Body of pancreas (tissue), 4 donors: ENCODE data around the gene CADPS. TPM values are rescaled to one million over a fixed set of nuclear protein-coding genes. Genes with fewer than 3 reads are reported as not detected.

Experiments used
- ATAC-seq: fragments of 150-250 bp; one replicate; pipeline ENCODE4 v1.9.1; 2016
- DNase-seq, 4 donors: peaks; one replicate each; pipeline ENCODE4 v3.0.0-alpha.2; 2019
- H3K27ac ChIP-seq, 4 donors: fragments of 200-600 bp; sonication (generic); 1 replicate in 3 of 4; 2 replicates in 1 of 4; pipeline versions ENCODE4 v1.5.1 to v1.6.1; 2016 to 2019; ENCODE audit warnings: mild to moderate bottlenecking in 1 of 4, mixed read lengths in 1 of 4, moderate library complexity in 1 of 4
- H3K27me3 ChIP-seq, 2 donors: fragments of 200-600 bp; sonication (generic); one replicate each; pipeline ENCODE4 v1.6.0; 2016; ENCODE audit warnings: mild to moderate bottlenecking in 1 of 2
- H3K36me3 ChIP-seq, 2 donors: fragments of 200-600 bp; sonication (generic); replicated peaks in 1 of 2; 2 replicates each; pipeline ENCODE4 v1.5.1; 2016; ENCODE audit warnings: low read depth in 2 of 2; ENCODE audit not compliant: insufficient read depth in 1 of 2
- H3K4me1 ChIP-seq: fragments of 200-600 bp; sonication (generic); one replicate; pipeline ENCODE4 v1.6.0; 2016
- H3K4me3 ChIP-seq, 2 donors: fragments of 200-600 bp; sonication (generic); 1 replicate in 1 of 2; 2 replicates in 1 of 2; pipeline ENCODE4 v1.5.1; 2016 to 2019
- H3K9me3 ChIP-seq, 3 donors: fragments of 200-600 bp; sonication (generic); 1 replicate in 2 of 3; 2 replicates in 1 of 3; pipeline ENCODE4 v1.5.1; 2016
- CTCF ChIP-seq, 7 experiments: fragments of 450-650 bp in 4 of 7; fragments of 200-600 bp in 3 of 7; sonication (generic) in 3 of 7; IDR thresholded peaks; one replicate each; pipeline ENCODE4 v1.5.1; 2016 to 2019; ENCODE audit warnings: antibody characterized with exemption in 7 of 7
- POLR2A ChIP-seq, 3 donors: fragments of 450-650 bp; IDR thresholded peaks; one replicate each; pipeline ENCODE4 v1.6.1; 2016; ENCODE audit warnings: antibody characterized with exemption in 3 of 3, mild to moderate bottlenecking in 2 of 3
- WGBS, 2 donors: methylation state at CpG; one replicate each; pipeline ENCODE4 v1.1.5; 2017; 5-methylcytosine and 5-hydroxymethylcytosine counted together
- intact Hi-C: fragments of 100-400 bp; cut with DNase I; formaldehyde crosslinking; loops from one replicate; pipeline ENCODE4 v1.15.1; 2023
- total RNA-seq, 2 donors: library from RNA; depleted of rRNA; stranded (reverse); fragments of >200 nt; gene quantifications; one replicate each; pipeline ENCODE4 v1.1.0, GENCODE V29; 2016

CADPS gene
- total RNA-seq, 2 donors from 2014 or later, result 22.1 to 67.6 TPM

GRCh38 chr3:62898530-62899496 is 23.6 kb upstream of the CADPS start:
- Histone ChIP-seq H3K4me3 (no peak overlapping the region), H3K4me1 (no peaks in the 10 kb centered on the region), H3K27me3 (no peaks in the 10 kb centered on the region), H3K27ac (no peak overlapping the region), H3K9me3 (no peaks in the 10 kb centered on the region), H3K36me3 (no peaks in the 10 kb centered on the region)
- 36% methylated on average over 2 of the region's 2 CpGs for WGBS, 2 donors
- DNase-seq (no peak), ATAC-seq (no peak)
- intact Hi-C loops, result no loop called here
- TF ChIP-seq POLR2A (IDR thresholded peaks at IDR 0.05), result no peak
- no peak for TF ChIP-seq CTCF (IDR thresholded peaks at IDR 0.05)

GRCh38 chr3:62895901-62896300 is 20.7 kb upstream of the CADPS start:
- intact Hi-C loops, result no loop called here
- TF ChIP-seq CTCF (IDR thresholded peaks at IDR 0.05) (no peak), POLR2A (IDR thresholded peaks at IDR 0.05) (no peak)
- DNase-seq (no peak), ATAC-seq (no peak)
- H3K27me3 ChIP-seq, result no peaks in the 10 kb centered on the region
- no peak overlapping the region for H3K27ac ChIP-seq
- no peak overlapping the region for H3K4me3 ChIP-seq
- H3K36me3 ChIP-seq, result no peaks in the 10 kb centered on the region
- WGBS, 2 donors, result 70 to 79% methylated on average over 3 of the region's 3 CpGs
- H3K4me1 ChIP-seq, result no peaks in the 10 kb centered on the region
- H3K9me3 ChIP-seq, result no peaks in the 10 kb centered on the region

- Histone ChIP-seq H3K27me3 (no peaks in the 10 kb centered on the region), H3K4me3 (no peak overlapping the region), H3K4me1 (no peaks in the 10 kb centered on the region), H3K9me3 (no peaks in the 10 kb centered on the region), H3K27ac (no peak overlapping the region), H3K36me3 (no peaks in the 10 kb centered on the region)
- ATAC-seq, result no peak
- intact Hi-C loops, result no loop called here
- no peak for DNase-seq
- 60 to 80% methylated on average over 2 of the region's 2 CpGs for WGBS, 2 donors
- TF ChIP-seq POLR2A (IDR thresholded peaks at IDR 0.05) (no peak), CTCF (IDR thresholded peaks at IDR 0.05) (no peak)
These were observed 17.7 kb upstream of the CADPS start for GRCh38 chr3:62892951-62893350.

GRCh38 chr3:62892045-62892444 is 16.8 kb upstream of the CADPS start:
- H3K4me3 ChIP-seq, result no peak overlapping the region

More at GRCh38 chr3:62892045-62892444, 16.8 kb upstream of the CADPS start:
- Histone ChIP-seq H3K27me3 (no peaks in the 10 kb centered on the region), H3K9me3 (no peaks in the 10 kb centered on the region), H3K4me1 (no peaks in the 10 kb centered on the region), H3K27ac (no peak overlapping the region), H3K36me3 (no peaks in the 10 kb centered on the region)
- intact Hi-C loops, result no loop called here
- DNase-seq (no peak), ATAC-seq (no peak)
- no peak for TF ChIP-seq CTCF (IDR thresholded peaks at IDR 0.05)
- no peak for TF ChIP-seq POLR2A (IDR thresholded peaks at IDR 0.05)
- WGBS, 2 donors, result 18 to 38% methylated on average over 2 of the region's 2 CpGs
